Measurements from ENCODE around the gene SPINK6.

- TF ChIP-seq POLR2AphosphoS5 (IDR thresholded peaks at IDR 0.05; ENCODE audit: low read depth, low read length) (no peak), YY1 (IDR thresholded peaks at IDR 0.05; ENCODE audit: extremely low read depth, insufficient replicate concordance, low read depth, low read length) (no peak)
Observed at GRCh38 chr5:148229840-148230239, 27.0 kb downstream of the SPINK6 start.
